IMR-90 (cell line): ENCODE results near the gene IP6K3. TPM values are rescaled to one million over a fixed set of nuclear protein-coding genes. Genes with fewer than 3 reads are reported as not detected.

Source experiments
- ATAC-seq: fragments of 200-7000 bp; cut with Tn5 transposase; 2 replicates; pipeline ENCODE4 v1.9.1; 2020; ENCODE audit warnings: low read depth, mild to moderate bottlenecking, moderate library complexity
- BruUV-seq: library from RNA; stranded (reverse); fragments of 400-500 nt; replicated peaks from 2 replicates; lab custom pipeline; 2021; lab: Mats Ljungman, UMichigan
- CTCF ChIA-PET: fragments of 300-600 bp; formaldehyde crosslinking; extraction: SDS; loops from one replicate; lab custom pipeline; 2021; ENCODE audit warnings: antibody characterized with exemption; lab: Yijun Ruan, JAX
- POLR2A ChIA-PET: fragments of 300-600 bp; sonication (Branson Sonifier 250); formaldehyde crosslinking; loops from one replicate; lab custom pipeline; 2022; ENCODE audit warnings: antibody characterized with exemption; ENCODE audit not compliant: unreplicated experiment; lab: Charles Lee
- DNase-seq: peaks from one replicate; pipeline ENCODE4 v3.0.0; 2013
- H2AFZ ChIP-seq: replicated peaks from 2 replicates; pipeline ENCODE3; 2013; ENCODE audit warnings: low read length, mild to moderate bottlenecking; ENCODE audit not compliant: poor library complexity
- H2AK5ac ChIP-seq: 2 replicates; pipeline ENCODE4 v1.6.1; 2013; ENCODE audit warnings: low read depth, low read length, inconsistent platforms
- H2AK9ac ChIP-seq: replicated peaks from 2 replicates; pipeline ENCODE3; 2013; ENCODE audit warnings: mild to moderate bottlenecking, low read depth, low read length, moderate library complexity; ENCODE audit not compliant: poor library complexity
- H2BK120ac ChIP-seq: 2 replicates; pipeline ENCODE4 v1.6.1; 2013; ENCODE audit warnings: low read depth, low read length, inconsistent platforms
- H2BK15ac ChIP-seq: 3 replicates; pipeline ENCODE4 v1.6.1; 2013; ENCODE audit warnings: low read depth, low read length, inconsistent platforms
- H2BK20ac ChIP-seq: 2 replicates; pipeline ENCODE4 v1.6.1; 2013; ENCODE audit warnings: low read depth, mild to moderate bottlenecking, inconsistent platforms, low read length, moderate library complexity
- H2BK5ac ChIP-seq: 2 replicates; pipeline ENCODE4 v1.6.1; 2013; ENCODE audit warnings: mild to moderate bottlenecking, low read depth, low read length, inconsistent platforms; ENCODE audit not compliant: poor library complexity, severe bottlenecking
- H3K14ac ChIP-seq: replicated peaks from 2 replicates; pipeline ENCODE4 v1.6.1; 2013; ENCODE audit warnings: low read depth, low read length, inconsistent platforms
- H3K18ac ChIP-seq: 2 replicates; pipeline ENCODE4 v1.6.1; 2013; ENCODE audit warnings: low read depth, low read length, control low read depth
- H3K23ac ChIP-seq: 2 replicates; pipeline ENCODE4 v1.6.1; 2013; ENCODE audit warnings: low read depth, low read length, inconsistent platforms
- H3K27ac ChIP-seq: 2 replicates; pipeline ENCODE4 v1.5.1; 2013; ENCODE audit warnings: mild to moderate bottlenecking, control low read depth, low read length; ENCODE audit not compliant: insufficient read depth
- H3K27me3 ChIP-seq: 2 replicates; pipeline ENCODE4 v1.6.1; 2013; ENCODE audit warnings: low read length; ENCODE audit not compliant: control insufficient read depth, insufficient read depth
- H3K36me3 ChIP-seq: 2 replicates; pipeline ENCODE4 v1.6.1; 2013; ENCODE audit warnings: low read length, mixed read lengths; ENCODE audit not compliant: control insufficient read depth, insufficient read depth
- H3K4ac ChIP-seq: 2 replicates; pipeline ENCODE4 v1.6.1; 2013; ENCODE audit warnings: low read depth, low read length, inconsistent platforms
- H3K4me1 ChIP-seq: 2 replicates; pipeline ENCODE4 v1.6.1; 2013; ENCODE audit warnings: low read length, mixed read lengths; ENCODE audit not compliant: control insufficient read depth, insufficient read depth
- H3K4me2 ChIP-seq: 2 replicates; pipeline ENCODE4 v1.6.1; 2013; ENCODE audit warnings: low read depth, mild to moderate bottlenecking, control low read depth, low read length, moderate library complexity
- H3K4me3 ChIP-seq: 2 replicates; pipeline ENCODE4 v1.5.1; 2013; ENCODE audit warnings: low read depth, mild to moderate bottlenecking, control low read depth, low read length, moderate library complexity; ENCODE audit not compliant: insufficient read depth
- H3K56ac ChIP-seq: 2 replicates; pipeline ENCODE4 v1.6.1; 2013; ENCODE audit warnings: low read length, inconsistent platforms; ENCODE audit not compliant: insufficient read depth; ENCODE audit errors: extremely low read depth
- H3K79me1 ChIP-seq, 2 experiments: 2 replicates each; pipeline ENCODE4 v1.6.1; 2013; ENCODE audit warnings: low read length in 2 of 2, inconsistent platforms in 1 of 2, low read depth in 1 of 2
- H3K9ac ChIP-seq: 2 replicates; pipeline ENCODE4 v1.6.1; 2013; ENCODE audit warnings: low read depth, low read length, control low read depth
- H3K9me1 ChIP-seq: 2 replicates; pipeline ENCODE4 v1.6.1; 2013; ENCODE audit warnings: low read length, inconsistent platforms; ENCODE audit not compliant: insufficient read depth
- H3K9me3 ChIP-seq: 2 replicates; pipeline ENCODE4 v1.6.1; 2013; ENCODE audit warnings: low read length; ENCODE audit not compliant: control insufficient read depth, insufficient read depth
- H4K20me1 ChIP-seq: 2 replicates; pipeline ENCODE4 v1.6.1; 2013; ENCODE audit warnings: low read length, inconsistent platforms; ENCODE audit not compliant: insufficient read depth
- H4K5ac ChIP-seq: 2 replicates; pipeline ENCODE4 v1.6.1; 2013; ENCODE audit warnings: mild to moderate bottlenecking, low read depth, low read length, control low read depth
- H4K8ac ChIP-seq, 2 experiments: 2 replicates each; pipeline ENCODE4 v1.6.1; 2013; ENCODE audit warnings: low read depth in 2 of 2, low read length in 2 of 2, control low read depth in 1 of 2, inconsistent platforms in 1 of 2
- H4K91ac ChIP-seq: 2 replicates; pipeline ENCODE4 v1.6.1; 2013; ENCODE audit warnings: low read depth, low read length, inconsistent platforms; ENCODE audit not compliant: insufficient read depth
- ELK1 ChIP-seq: fragments of 150-350 bp; IDR thresholded peaks from 2 replicates; pipeline ENCODE4 v1.6.1; 2016; ENCODE audit warnings: low read depth, mild to moderate bottlenecking, low read length, moderate library complexity, borderline replicate concordance
- NFE2L2 ChIP-seq: fragments of 150-350 bp; IDR thresholded peaks from 2 replicates; pipeline ENCODE4 v1.6.1; 2016; ENCODE audit warnings: low read depth, mild to moderate bottlenecking, low read length
- RAD21 ChIP-seq: IDR thresholded peaks from 2 replicates; pipeline ENCODE4 v1.6.1; 2012; ENCODE audit warnings: low read length, improper control_type of control experiment
- USF2 ChIP-seq: fragments of 150-350 bp; IDR thresholded peaks from 2 replicates; pipeline ENCODE4 v1.6.1; 2017; ENCODE audit warnings: mild to moderate bottlenecking, antibody characterized with exemption, low read length, low read depth
- WGBS, 2 experiments: methylation state at CpG; one replicate each; pipeline versions ENCODE4 v1.1.5 to v1.1.7; 2013; ENCODE audit warnings: missing lambda C conversion rate in 2 of 2; ENCODE audit not compliant: insufficient read length in 1 of 2; ENCODE audit errors: extremely low coverage in 2 of 2; 5-methylcytosine and 5-hydroxymethylcytosine counted together
- dilution Hi-C: fragments of 300-500 bp; cut with HindIII; formaldehyde crosslinking; loops from one replicate; pipeline ENCODE4 v1.14.3; 2018; ENCODE audit warnings: low sequenced_read_pairs; ENCODE audit not compliant: unreplicated experiment
- in situ Hi-C: fragments of 300-500 bp; cut with MboI; formaldehyde crosslinking; loops from 3 replicates; pipeline ENCODE4 v1.14.3; 2019; ENCODE audit warnings: low sequenced_read_pairs, inconsistent platforms, mixed read lengths
- intact Hi-C: fragments of 100-400 bp; cut with micrococcal nuclease; formaldehyde crosslinking; loops from 2 replicates; pipeline ENCODE4 v1.10.0; 2022
- polyA plus RNA-seq, 3 experiments: library from polyadenylated mRNA; depleted of rRNA; stranded (reverse); fragments of >200 nt; gene quantifications; 2 replicates each; pipeline ENCODE4 v1.2.3, GENCODE V29; 2012; ENCODE audit warnings: low replicate concordance in 1 of 3
- total RNA-seq: library from RNA; depleted of rRNA; stranded (reverse); fragments of >200 nt; gene quantifications from 2 replicates; pipeline ENCODE4 v1.2.3, GENCODE V29; 2012

Gene IP6K3
- total and polyA plus RNA-seq, 2 of the 4 experiments (the other 2 are of a cell fraction), result 0.18 to 0.51 TPM

- Histone ChIP-seq H4K91ac (no peak overlapping the region), H2AK5ac (no peak overlapping the region), H2BK120ac (no peak overlapping the region), H3K18ac (no peak overlapping the region), H3K14ac (no peak overlapping the region), H4K8ac (no peak overlapping the region), H3K23ac (no peak overlapping the region), H2BK20ac (no peak overlapping the region), H2AFZ (no peak overlapping the region), H3K36me3 (peaks cover 8% of the 10 kb centered on the region), H3K4ac (no peak overlapping the region), H3K4me2 (no peak overlapping the region), H2BK5ac (no peak overlapping the region), H3K4me1 (no peaks in the 10 kb centered on the region), H3K27ac (no peak overlapping the region), H4K5ac (no peak overlapping the region), H3K79me1 (no peaks in the 10 kb centered on the region), H2AK9ac (no peak overlapping the region), H3K9me3 (no peaks in the 10 kb centered on the region), H2BK15ac (no peak overlapping the region), H3K9me1 (0 out of 2 replicates have a peak, but pooled peaks cover 4% of the 10 kb centered on the region), H3K27me3 (no peaks in the 10 kb centered on the region), H4K20me1 (no peaks in the 10 kb centered on the region), H3K9ac (no peak overlapping the region), H3K4me3 (no peak overlapping the region), H3K56ac (no peak overlapping the region)
- ATAC-seq (no peak), DNase-seq (no peak)
- TF ChIP-seq USF2 (no peak), RAD21 (no peak), NFE2L2 (no peak), ELK1 (no peak)
- POLR2A ChIA-PET, result no interaction called here
- intact Hi-C loops, result no loop called here
- in situ Hi-C loops, result no loop called here
- BruUV-seq, result no TSS peak
- dilution Hi-C loops, result no loop called here
- CTCF ChIA-PET, result no interaction called here
- 93% methylated on average over 5 of the region's 7 CpGs; no CpG with 5 or more reads in 1 of the 2 experiments for WGBS, 2 experiments
These were observed 61.7 kb downstream of the IP6K3 start for GRCh38 chr6:33684983-33685382.
